HG02884 (cell line): ENCODE measurements around the gene FARS2.

Experiments
- ATAC-seq: cut with Tn5 transposase; IDR thresholded peaks from one replicate; pipeline ENCODE4 v1.9.1; 2021; ENCODE audit warnings: mild to moderate bottlenecking, moderate library complexity; ENCODE audit not compliant: unreplicated experiment

FARS2 gene

DNA sequence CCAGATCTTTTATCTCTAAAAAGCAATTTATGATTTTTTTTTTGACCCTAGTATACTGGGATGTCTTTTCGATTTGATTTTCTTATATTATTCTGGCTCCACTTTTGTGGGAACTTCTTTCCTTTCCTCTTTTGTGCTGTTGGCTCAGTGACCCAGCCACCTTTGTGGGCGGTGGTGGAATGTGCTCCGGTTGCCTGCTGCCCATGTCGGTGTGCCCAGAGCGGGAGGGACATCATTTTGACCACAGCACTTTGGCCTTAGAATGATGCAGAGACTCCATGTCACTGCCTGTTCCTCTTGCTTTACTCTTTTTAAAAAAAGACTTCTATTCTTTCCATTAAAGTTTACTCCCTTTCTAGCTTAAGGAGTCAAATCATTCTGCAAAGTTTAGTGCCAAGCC is 198.0 kb downstream of the FARS2 start:
- no peak for ATAC-seq

DNA sequence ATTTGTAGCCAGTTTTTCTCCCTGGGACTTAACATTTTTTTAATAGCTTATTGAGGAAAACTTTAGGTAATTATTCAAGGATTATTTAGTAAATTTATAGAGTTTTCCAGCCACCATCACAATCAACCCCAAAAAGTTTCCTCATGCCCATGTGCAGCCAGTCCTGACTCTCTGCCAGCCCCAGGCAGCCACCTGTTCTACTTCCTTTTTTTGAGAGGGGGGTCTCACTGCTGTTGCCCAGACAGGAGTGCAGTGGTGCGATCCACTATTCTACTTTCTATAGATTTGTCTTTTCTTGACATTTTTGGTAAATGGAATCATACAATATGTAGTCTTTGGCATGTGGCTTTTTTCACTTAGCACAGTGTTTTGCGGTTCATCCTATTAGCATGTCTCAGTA is 200.1 kb downstream of the FARS2 start:
- no peak for ATAC-seq

DNA sequence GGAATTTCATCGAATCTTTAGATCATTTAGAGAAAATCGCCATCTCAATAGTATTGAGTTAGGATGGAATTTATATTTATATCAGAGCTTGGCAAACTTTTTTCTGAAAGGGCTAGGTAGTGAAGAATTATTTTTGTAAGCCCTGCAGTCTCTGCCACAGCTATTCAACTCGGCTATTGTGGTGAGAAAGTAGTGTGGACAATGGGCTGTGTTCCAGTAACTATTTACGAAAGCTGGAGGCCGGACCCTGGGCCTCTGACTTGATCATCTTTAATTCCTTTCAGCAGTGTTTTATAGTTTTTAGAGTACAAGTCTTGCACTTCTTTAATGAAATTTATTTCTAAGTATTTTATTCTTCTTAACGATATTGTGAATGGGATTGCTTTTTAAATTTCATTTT is 201.5 kb downstream of the FARS2 start:
- no peak for ATAC-seq

GRCh38 chr6:5463690-5464089 is 202.4 kb downstream of the FARS2 start:
- ATAC-seq = no peak

GRCh38 chr6:5464099-5464885 is 203.0 kb downstream of the FARS2 start:
- no peak for ATAC-seq

DNA sequence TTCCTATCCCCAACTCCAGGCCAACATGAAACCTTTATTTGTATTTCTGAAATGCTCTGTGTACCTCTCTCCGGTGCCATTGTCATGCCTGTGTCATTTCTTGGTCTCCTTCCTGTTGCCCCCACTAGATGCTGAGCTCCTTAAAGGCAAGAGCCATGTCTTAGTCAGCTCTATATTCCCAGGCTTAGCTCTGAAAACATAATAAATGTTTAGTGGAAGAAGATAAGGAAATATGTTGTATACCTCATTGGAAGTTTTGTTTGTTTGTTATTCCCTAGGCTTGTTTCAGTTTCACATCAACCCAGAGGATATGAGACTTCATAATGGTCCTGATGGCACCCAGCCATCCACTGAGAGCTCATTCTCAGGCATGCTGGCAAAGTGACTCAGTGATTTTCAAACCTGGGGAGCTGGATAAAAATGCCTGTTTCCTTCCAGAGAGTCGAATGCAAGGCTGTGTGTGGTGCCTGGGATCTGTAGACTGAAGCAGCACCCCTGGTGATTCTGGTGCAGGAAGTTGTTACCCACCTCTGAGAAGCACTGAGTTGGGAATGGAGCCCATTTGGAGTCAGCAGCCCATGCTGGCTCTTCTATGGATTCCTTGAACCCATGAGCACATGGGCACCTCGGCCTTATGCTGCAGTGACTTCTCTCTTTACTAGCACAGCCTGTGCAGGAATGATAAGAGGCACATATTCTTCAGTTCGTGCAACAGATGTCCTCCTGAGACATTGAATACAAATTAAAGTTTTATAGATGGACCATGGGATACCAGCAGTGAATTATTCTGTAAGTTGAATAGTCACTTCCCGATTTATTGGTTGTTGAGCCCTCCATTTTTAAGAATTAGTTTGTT is 205.2 kb downstream of the FARS2 start:
- ATAC-seq = no peak

DNA sequence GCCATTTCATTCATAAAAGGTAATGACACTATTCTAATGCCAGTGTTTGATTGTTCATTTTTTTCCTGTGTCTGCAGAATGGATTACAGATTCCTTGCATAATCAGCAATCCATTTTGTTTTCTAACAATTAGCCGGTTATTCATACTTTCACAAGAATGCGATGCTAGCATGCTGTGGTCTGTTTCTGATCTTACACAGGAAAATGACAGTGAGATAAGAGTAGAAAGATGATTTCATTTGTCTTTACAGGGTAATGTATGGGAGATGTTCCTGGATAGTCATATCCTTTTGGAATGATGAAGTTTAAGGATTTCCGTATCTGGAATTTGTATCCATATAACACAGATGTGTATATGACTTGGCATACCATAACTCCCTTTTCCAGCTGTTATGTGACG is 207.3 kb downstream of the FARS2 start:
- ATAC-seq = no peak

DNA sequence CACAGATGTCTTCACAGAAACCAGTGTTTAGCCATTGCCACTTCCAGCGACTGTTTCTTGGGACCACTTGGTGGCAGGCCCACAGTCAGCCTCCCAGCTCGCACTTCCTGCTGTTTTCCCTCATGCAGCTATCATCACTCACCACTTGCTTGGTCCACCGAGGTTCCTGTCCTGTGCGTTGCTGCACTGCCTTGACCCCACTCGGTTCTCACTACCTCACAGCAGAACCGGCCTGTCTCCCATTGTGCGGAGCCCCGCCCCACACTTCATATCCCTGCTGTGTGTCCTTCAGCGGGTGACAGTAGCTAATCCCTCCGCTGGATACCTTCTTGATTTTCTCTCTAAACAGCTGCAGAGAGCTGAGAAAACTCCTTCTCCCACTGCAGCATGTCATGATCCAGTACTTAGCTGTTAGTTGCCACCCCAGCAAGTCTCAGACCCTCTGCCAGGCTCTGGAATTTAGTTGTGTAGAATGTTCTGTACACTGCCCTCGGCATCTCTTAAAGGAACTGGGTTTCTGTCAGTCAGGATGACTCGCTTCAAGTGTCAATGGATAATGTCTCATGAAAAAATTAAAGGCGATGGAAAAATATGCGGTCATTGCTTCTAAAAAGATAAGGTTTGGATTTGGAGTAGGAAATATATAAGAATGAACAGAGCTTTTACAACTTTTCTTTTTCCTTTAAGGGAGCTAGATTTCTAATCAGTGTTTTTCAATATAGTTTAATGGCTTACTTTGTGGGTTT is 208.0 kb downstream of the FARS2 start:
- no peak for ATAC-seq

- no peak for ATAC-seq
Measured at GRCh38 chr6:5471044-5471443, 209.7 kb downstream of the FARS2 start.

DNA sequence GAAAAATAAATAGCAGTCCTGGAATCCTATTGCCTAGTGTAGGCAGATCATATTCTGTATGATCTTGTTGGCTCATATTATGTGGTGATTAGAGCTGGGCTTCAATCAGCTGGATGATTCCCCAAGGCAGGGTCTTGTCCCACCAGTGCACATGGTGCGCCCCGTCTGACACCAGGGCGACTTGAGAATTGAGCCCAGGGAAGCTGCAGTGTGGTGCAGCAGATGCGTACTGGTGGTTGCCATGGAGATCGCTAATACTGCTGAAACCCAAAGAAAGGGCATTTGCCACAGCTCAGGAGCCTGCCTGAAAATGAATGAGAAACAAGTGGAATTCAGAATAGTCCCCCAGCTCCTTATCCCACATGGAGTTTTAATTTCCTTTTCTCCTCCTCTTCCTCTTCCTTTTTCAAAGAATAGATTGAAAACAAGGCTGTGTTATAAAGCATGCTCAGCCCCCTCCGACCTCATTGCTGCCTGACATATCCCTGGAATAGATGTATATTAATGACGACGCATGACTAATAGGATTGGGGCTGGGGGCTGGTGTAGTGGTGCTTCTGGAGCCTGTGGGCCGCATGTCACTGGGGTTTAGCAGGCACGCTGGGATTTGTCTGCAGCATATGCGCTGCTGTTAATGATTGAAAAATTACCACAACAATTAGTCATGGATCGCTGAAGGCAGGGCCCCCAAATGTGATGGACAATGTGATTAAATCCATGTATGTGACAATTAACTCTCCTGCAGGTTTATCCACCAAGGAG is 210.5 kb downstream of the FARS2 start:
- ATAC-seq = no peak

DNA sequence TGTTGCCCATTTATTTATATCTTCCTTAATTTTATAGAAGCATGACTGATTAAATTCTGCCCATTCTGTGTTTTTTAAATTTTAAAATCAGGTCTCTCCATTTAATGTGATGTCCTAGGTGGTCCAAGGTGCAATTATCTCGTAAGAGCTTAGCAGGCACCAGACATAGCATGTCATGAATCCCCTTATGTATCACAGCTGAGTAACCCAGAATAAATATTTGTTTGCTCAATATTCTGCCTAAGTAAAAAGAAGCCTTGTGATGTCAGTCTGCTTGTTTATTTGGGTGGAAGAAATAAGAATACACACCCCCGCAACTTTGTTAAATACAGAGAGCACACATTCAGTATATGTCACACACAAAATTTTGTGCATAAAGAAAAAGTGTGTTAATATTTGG is 211.3 kb downstream of the FARS2 start:
- ATAC-seq = no peak

- no peak for ATAC-seq
Measured at GRCh38 chr6:5475779-5476178, 214.5 kb downstream of the FARS2 start.

- no peak for ATAC-seq
Measured at GRCh38 chr6:5478380-5478779, 217.1 kb downstream of the FARS2 start.

- ATAC-seq = no peak
Measured at GRCh38 chr6:5481033-5481432, 219.7 kb downstream of the FARS2 start.

GRCh38 chr6:5481750-5482149 is 220.4 kb downstream of the FARS2 start:
- ATAC-seq = no peak

DNA sequence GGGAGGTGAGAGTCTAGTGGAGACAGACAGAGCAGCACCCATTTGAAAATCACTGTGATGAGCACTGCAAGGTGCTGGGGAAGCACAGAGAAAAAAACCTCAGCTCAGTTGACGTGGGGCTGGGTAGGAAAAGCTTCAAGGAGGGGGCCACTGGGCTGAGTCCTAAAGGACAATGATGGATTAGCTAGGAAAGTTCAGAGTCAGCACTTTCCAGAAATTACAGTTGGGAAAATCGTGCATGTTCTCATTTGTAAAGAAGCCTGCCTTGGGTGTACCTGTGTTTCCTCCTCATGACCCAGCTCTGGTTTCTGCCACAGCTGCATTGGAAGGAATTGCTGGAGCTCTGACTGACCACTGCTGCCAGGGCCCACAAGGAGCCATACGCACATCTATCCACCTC is 221.3 kb downstream of the FARS2 start:
- ATAC-seq = no peak

DNA sequence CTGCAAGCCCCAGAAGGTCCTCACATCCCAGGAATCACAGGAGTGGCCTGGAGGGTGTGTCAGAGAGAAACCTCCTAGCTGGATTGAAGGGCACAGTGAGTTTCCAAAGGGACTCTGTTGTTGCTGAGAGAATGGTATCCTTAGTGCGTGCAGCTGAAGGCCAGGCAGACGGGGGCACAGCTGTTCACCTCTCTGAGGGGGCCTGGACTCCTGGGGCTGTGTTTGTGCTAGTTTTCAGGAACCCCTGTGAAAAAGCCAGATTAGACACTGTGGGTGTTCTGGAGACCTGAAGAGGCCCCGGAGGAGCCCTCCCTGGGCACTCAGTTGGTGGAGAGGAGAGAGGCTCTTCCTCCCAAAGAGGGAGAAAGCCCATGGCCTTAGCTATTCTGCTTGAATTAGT is 223.4 kb downstream of the FARS2 start:
- ATAC-seq = no peak

GRCh38 chr6:5486214-5486613 is 224.9 kb downstream of the FARS2 start:
- ATAC-seq = peak; percentile 91

DNA sequence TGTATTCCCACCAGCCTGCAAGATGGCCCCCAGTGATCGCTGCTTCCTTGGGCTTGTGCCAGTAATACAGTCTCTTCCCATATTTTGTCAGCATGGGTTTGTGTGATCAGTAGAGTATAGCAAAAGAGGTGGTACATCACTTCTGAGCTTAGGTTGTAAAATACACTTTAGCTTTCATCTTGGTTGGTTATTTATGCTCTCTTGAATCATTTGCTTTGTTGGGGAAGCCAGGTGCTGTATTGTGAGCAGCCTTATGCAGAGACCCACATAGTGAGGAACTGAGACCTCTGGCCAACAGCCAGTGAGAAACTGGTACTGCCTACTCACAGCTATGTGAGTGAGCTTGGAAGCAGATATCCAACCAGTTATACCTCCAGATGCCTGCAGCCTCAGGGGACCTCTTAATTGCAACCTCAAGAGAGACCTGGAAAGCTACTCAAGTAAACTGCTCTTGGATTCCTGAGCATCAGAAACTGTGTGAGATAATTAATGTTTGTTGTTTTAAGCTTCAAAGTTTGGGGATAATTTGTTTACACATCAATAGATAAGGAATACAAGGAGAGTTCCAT is 229.3 kb downstream of the FARS2 start:
- ATAC-seq = no peak

- ATAC-seq = no peak
Measured at GRCh38 chr6:5492356-5492755, 231.0 kb downstream of the FARS2 start.
